OCI-LY1 (cell line): ENCODE data around the gene ZSCAN9.

Experiments used
- H2AFZ ChIP-seq: fragments of 200-600 bp; sonication (generic), shearing (Covaris generic); 2 replicates; pipeline ENCODE4 v1.6.0; 2014; ENCODE audit warnings: antibody characterized with exemption, mild to moderate bottlenecking, low read length
- H3F3A ChIP-seq: fragments of 200-600 bp; sonication (generic), shearing (Covaris generic); 2 replicates; pipeline ENCODE4 v1.6.0; 2014; ENCODE audit warnings: mild to moderate bottlenecking, antibody characterized with exemption, low read length, moderate library complexity; ENCODE audit not compliant: insufficient read depth
- H3K27ac ChIP-seq: fragments of 200-600 bp; sonication (generic); 2 replicates; pipeline ENCODE4 v1.5.1; 2014; ENCODE audit warnings: low read length, mixed run types, mild to moderate bottlenecking, low read depth; ENCODE audit not compliant: poor library complexity, severe bottlenecking
- H3K27me3 ChIP-seq: fragments of 200-600 bp; sonication (generic); 2 replicates; pipeline ENCODE4 v1.6.0; 2014; ENCODE audit warnings: antibody characterized with exemption, mild to moderate bottlenecking, low read length, moderate library complexity; ENCODE audit not compliant: insufficient read depth
- H3K36me3 ChIP-seq: fragments of 200-600 bp; sonication (generic); 2 replicates; pipeline ENCODE4 v1.6.1; 2014; ENCODE audit warnings: mild to moderate bottlenecking, antibody characterized with exemption, low read length, moderate library complexity, mixed read lengths; ENCODE audit not compliant: insufficient read depth
- H3K4me1 ChIP-seq: fragments of 200-600 bp; sonication (generic); 2 replicates; pipeline ENCODE4 v1.5.1; 2014; ENCODE audit warnings: mild to moderate bottlenecking, low read length, moderate library complexity; ENCODE audit not compliant: insufficient read depth, severe bottlenecking
- H3K4me2 ChIP-seq: fragments of 200-600 bp; sonication (generic), shearing (Covaris generic); 2 replicates; pipeline ENCODE4 v1.6.1; 2014; ENCODE audit warnings: low read length
- H3K4me3 ChIP-seq: fragments of 200-600 bp; sonication (generic); 2 replicates; pipeline ENCODE4 v1.5.1; 2014; ENCODE audit warnings: low read length, low read depth, mild to moderate bottlenecking, mixed read lengths; ENCODE audit not compliant: poor library complexity, severe bottlenecking
- H3K79me2 ChIP-seq: fragments of 200-600 bp; shearing (Covaris generic); 2 replicates; pipeline ENCODE4 v1.6.1; 2016; ENCODE audit warnings: mixed run types, low read length, mixed read lengths; ENCODE audit not compliant: insufficient read depth
- H3K9ac ChIP-seq: fragments of 200-600 bp; sonication (generic), shearing (Covaris generic); 2 replicates; pipeline ENCODE4 v1.6.1; 2014; ENCODE audit warnings: mild to moderate bottlenecking, low read length, mixed read lengths
- H3K9me2 ChIP-seq: fragments of 200-600 bp; sonication (generic), shearing (Covaris generic); 2 replicates; pipeline ENCODE4 v1.6.1; 2014; ENCODE audit warnings: low read depth, mild to moderate bottlenecking, low read length, mixed read lengths
- H3K9me3 ChIP-seq: fragments of 200-600 bp; shearing (Covaris generic); 2 replicates; pipeline ENCODE4 v1.6.1; 2014; ENCODE audit warnings: low read length, mixed read lengths
- H4K20me1 ChIP-seq: fragments of 200-600 bp; sonication (generic), shearing (Covaris generic); 2 replicates; pipeline ENCODE4 v1.6.0; 2016; ENCODE audit warnings: mild to moderate bottlenecking, low read length; ENCODE audit not compliant: insufficient read depth
- CTCF ChIP-seq: fragments of 200-600 bp; sonication (generic), shearing (Covaris generic); IDR thresholded peaks from 2 replicates; pipeline ENCODE4 v1.5.1; 2017; ENCODE audit warnings: mild to moderate bottlenecking, antibody characterized with exemption, low read length, moderate library complexity, mixed read lengths
- EZH2 ChIP-seq: fragments of 200-600 bp; sonication (generic), shearing (Covaris generic); IDR thresholded peaks from 2 replicates; pipeline ENCODE4 v1.8.0; 2017; ENCODE audit warnings: borderline replicate concordance, mixed run types, mild to moderate bottlenecking, antibody characterized with exemption, low read length, moderate library complexity, mixed read lengths

Gene ZSCAN9

GRCh38 chr6:28250747-28251146 lies 25.7 kb downstream of the ZSCAN9 start:
- no peak for TF ChIP-seq CTCF
- TF ChIP-seq EZH2, result no peak
- Histone ChIP-seq H3K4me3 (peak overlapping the region; percentile 97), H3K27ac (no peak overlapping the region)

DNA sequence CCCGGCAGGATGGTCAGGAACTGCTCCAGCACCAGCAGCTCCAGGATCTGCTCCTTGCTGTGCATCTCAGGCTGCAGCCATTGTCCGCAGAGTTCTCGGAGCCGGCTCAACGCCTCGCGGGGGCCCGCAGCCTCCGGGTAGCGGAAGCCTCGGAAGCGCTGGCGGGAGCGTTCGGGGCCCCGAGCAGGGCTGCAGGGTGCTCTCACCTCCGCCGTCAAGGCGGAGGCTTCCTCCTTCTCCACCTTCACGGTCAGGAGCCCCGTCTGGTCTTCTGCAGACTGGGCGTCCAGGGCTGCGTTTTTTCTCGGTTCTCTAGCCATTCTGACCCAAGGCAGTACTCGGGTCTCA lies 26.6 kb downstream of the ZSCAN9 start:
- Histone ChIP-seq H4K20me1 (no peaks in the 10 kb centered on the region), H3K9me2 (no peaks in the 10 kb centered on the region), H3K79me2 (peaks cover 4% of the 10 kb centered on the region; the same call in 1 of the 2 replicates), H3K36me3 (peaks cover 17% of the 10 kb centered on the region; the same call in 1 of the 2 replicates), H3K27ac (peak overlapping the region; percentile 30), H3K4me1 (peaks cover 20% of the 10 kb centered on the region), H3K4me3 (peak overlapping the region; percentile 97), H3F3A (no peaks in the 10 kb centered on the region), H3K4me2 (peak overlapping the region; percentile 86), H3K9ac (peak overlapping the region; percentile 95), H3K27me3 (no peaks in the 10 kb centered on the region), H3K9me3 (no peaks in the 10 kb centered on the region), H2AFZ (peak overlapping the region; percentile 27; the same call in 1 of the 2 replicates)
- TF ChIP-seq CTCF, result no peak

More at GRCh38 chr6:28250747-28251146, 25.7 kb downstream of the ZSCAN9 start:
- H3K9me2 ChIP-seq, result no peaks in the 10 kb centered on the region
- H3K9ac ChIP-seq, result peak overlapping the region; percentile 95
- H3K79me2 ChIP-seq, result peaks cover 4% of the 10 kb centered on the region; the same call in 1 of the 2 replicates
- H3K27me3 ChIP-seq, result no peaks in the 10 kb centered on the region
- peaks cover 20% of the 10 kb centered on the region for H3K4me1 ChIP-seq
- H3F3A ChIP-seq, result no peaks in the 10 kb centered on the region
- H4K20me1 ChIP-seq, result no peaks in the 10 kb centered on the region
- H3K4me2 ChIP-seq, result peak overlapping the region; percentile 86
- peaks cover 25% of the 10 kb centered on the region for H3K36me3 ChIP-seq
- no peak overlapping the region for H2AFZ ChIP-seq
- H3K9me3 ChIP-seq, result no peaks in the 10 kb centered on the region

- Histone ChIP-seq H4K20me1 (no peaks in the 10 kb centered on the region), H3K27ac (peak within 1 kb of the TSS; percentile 30), H3K4me2 (peak within 1 kb of the TSS; percentile 86), H3K36me3 (peaks cover 12% of the 10 kb centered on the region; the same call in 1 of the 2 replicates), H2AFZ (peak within 1 kb of the TSS; percentile 91), H3K79me2 (peaks cover 4% of the 10 kb centered on the region; the same call in 1 of the 2 replicates), H3K9me3 (no peaks in the 10 kb centered on the region), H3K4me3 (peak within 1 kb of the TSS; percentile 97), H3F3A (no peaks in the 10 kb centered on the region), H3K27me3 (no peaks in the 10 kb centered on the region), H3K9me2 (no peaks in the 10 kb centered on the region), H3K4me1 (peaks cover 20% of the 10 kb centered on the region), H3K9ac (peak within 1 kb of the TSS; percentile 95)
- TF ChIP-seq CTCF, result no peak
These were observed 27.2 kb downstream of the ZSCAN9 start, which contains the start of gene ZKSCAN4 for GRCh38 chr6:28252009-28252975. TSS of gene ZKSCAN4 (minus strand) at chr6:28252269. CDS start at chr6:28251980, 289 bp downstream.
